IPS-15b (cell line): Measurements from ENCODE around the gene TRPC6.

ENCODE experiments used
- H3K27me3 ChIP-seq: one replicate; pipeline ENCODE4 v1.6.1; 2013; ENCODE audit warnings: low read length; ENCODE audit not compliant: control insufficient read depth, insufficient read depth
- H3K36me3 ChIP-seq: one replicate; pipeline ENCODE4 v1.6.1; 2013; ENCODE audit warnings: low read length; ENCODE audit not compliant: control insufficient read depth, insufficient read depth
- H3K4me1 ChIP-seq: one replicate; pipeline ENCODE4 v1.6.1; 2013; ENCODE audit warnings: mild to moderate bottlenecking, low read length; ENCODE audit not compliant: control insufficient read depth, insufficient read depth
- H3K4me3 ChIP-seq: one replicate; pipeline ENCODE4 v1.5.1; 2013; ENCODE audit warnings: low read depth, low read length
- H3K9ac ChIP-seq: one replicate; pipeline ENCODE4 v1.6.1; 2013; ENCODE audit warnings: low read depth, mild to moderate bottlenecking, low read length
- H3K9me3 ChIP-seq: one replicate; pipeline ENCODE4 v1.6.1; 2013; ENCODE audit warnings: mild to moderate bottlenecking, low read length; ENCODE audit not compliant: control insufficient read depth, insufficient read depth

Gene TRPC6

DNA sequence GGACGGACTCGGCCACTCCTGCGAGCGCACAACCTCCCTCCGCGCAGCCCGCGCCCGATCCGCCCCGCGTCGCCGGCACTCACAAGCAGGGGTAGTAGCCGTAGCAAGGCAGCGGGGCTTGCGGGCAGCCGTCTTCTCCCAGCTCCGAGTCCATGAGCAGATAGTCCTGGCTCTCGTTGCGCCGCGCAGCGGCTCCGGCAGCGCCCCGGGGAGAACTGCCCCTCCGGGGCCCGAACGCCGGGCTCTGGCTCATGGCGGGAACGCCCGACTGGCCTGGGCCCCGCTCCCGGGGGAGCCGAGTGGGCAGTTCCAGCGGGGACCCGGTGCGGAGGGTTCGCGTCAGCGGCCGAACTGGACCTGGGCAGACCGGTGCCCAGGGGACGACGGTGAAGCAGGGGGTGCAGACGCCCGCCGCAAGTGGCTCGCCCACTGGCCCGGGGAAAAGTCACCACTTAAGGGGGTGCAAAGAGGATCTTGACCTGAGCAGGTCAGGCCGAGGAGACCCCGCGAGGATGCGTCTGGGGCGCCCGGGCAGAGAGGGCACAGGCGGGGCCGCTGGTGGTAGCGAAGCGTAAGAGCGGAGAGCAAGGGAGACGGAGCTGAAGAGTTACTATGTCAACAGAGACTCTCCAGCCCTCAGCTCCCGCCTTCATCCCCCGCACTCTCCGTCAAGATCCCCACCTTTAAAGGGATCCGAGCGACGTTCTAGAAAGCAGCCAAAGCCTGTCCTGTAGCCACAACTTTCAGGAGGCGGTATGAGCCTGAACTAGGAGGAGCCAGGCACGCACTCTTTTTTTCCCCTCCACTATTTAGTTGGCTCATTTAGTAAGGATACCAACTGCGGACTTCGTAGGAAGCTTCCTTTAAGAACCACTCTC, at the start of gene TRPC6:
TRPC6 (minus strand) TSS at position 757 of the 878 bp plus-strand sequence; CDS start at position 253, 504 bp downstream.
- peak within 1 kb of the TSS; percentile 85 for H3K4me3 ChIP-seq
- peaks cover 35% of the 10 kb centered on the region for H3K27me3 ChIP-seq
- peaks cover 3% of the 10 kb centered on the region for H3K4me1 ChIP-seq
- no peaks in the 10 kb centered on the region for H3K36me3 ChIP-seq
- H3K9me3 ChIP-seq, result no peaks in the 10 kb centered on the region
- H3K9ac ChIP-seq, result peak within 1 kb of the TSS; percentile 70

DNA sequence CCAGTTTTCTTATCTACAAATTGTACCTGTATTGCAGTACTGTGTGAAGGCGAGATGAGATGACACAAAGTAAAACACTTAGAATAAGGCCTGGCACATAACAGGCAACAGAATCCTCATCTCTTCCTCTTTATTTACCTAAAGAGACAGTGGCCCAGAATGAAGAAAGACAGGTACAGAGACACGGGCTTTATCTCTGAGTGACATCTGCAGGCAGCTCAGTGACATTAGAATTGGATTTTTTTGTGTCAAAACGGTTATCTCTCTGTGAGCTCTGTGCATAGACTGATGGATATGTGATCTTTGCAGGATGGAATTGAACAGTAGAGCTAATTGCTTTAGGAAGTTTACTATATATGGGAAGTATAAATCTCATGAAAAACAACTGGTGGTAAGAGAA, 36.2 kb upstream of the TRPC6 start:
- no peaks in the 10 kb centered on the region for H3K27me3 ChIP-seq
- no peaks in the 10 kb centered on the region for H3K9me3 ChIP-seq
- H3K4me1 ChIP-seq, result no peaks in the 10 kb centered on the region
- no peaks in the 10 kb centered on the region for H3K36me3 ChIP-seq
- no peak overlapping the region for H3K9ac ChIP-seq
- H3K4me3 ChIP-seq, result no peak overlapping the region

DNA sequence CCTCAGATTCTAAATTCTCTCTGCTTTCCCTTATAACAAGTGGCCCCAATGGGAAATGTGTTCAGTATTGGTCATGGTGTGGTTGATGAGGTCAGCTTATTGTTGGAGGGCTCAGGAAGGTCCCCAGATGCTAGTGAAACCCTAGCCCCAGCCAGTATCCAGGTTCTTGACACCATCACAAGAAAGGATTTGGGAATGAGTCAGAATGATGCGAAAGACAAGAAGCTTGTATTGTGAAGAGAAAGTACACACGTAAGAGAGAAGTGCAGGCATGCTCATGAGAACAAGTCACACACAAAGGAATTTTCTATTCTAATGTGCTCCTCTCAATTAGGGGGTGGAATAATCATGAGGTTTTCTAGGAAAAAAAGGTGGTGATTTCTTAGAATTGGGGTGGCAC, 34.9 kb upstream of the TRPC6 start:
- H3K36me3 ChIP-seq, result no peaks in the 10 kb centered on the region
- H3K27me3 ChIP-seq, result no peaks in the 10 kb centered on the region
- no peak overlapping the region for H3K4me3 ChIP-seq
- no peaks in the 10 kb centered on the region for H3K4me1 ChIP-seq
- no peaks in the 10 kb centered on the region for H3K9me3 ChIP-seq
- H3K9ac ChIP-seq, result no peak overlapping the region

DNA sequence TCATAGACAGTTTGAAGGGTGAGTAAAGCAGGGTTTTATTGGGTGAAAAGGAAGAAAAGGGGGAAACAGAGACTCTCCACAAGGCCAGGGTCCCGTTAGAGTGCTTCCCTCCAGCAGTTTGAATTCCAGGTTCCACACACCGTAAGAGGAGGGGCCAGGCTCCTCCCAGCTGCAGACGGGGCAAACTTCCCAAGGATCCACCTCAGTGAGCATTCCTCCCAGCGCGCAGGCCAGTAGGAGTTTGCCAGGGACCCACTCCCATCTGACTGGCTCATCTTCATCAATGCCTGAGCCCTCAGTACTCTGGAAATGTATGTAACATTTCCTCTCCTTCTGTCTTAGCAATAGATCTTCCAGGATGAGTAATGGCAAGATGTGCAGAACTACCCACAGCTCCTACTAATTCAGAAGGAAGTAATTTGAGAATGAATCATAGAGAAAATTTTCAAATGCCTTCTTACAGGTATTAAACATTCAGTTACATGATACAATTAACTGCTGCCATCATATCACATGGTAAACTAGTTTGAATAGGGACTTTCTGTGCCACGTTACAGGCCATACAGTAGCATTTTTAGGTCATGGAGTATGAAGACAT, 34.0 kb upstream of the TRPC6 start:
- Histone ChIP-seq H3K9ac (no peak overlapping the region), H3K4me3 (no peak overlapping the region), H3K4me1 (no peaks in the 10 kb centered on the region), H3K27me3 (no peaks in the 10 kb centered on the region), H3K9me3 (no peaks in the 10 kb centered on the region), H3K36me3 (no peaks in the 10 kb centered on the region)

DNA sequence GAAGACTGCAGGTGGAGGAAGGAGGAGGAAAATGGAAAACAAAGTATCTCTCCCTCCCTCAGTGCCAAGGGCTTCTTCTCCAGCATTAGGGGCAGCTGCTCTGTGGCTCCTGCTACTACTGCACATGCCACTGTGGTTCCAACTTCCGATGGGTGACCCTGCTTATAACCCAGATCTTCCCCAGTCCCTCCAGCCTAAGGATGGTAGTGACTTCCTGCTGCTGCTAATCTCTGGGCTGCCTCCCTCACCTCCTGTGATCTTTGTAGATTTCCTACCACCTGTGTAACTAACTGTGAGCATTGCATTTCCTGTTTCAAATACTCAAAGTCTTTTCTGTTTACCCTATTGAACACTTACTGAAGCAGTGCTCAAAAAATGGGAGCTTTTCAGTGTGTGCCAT, 28.7 kb upstream of the TRPC6 start:
- H3K4me1 ChIP-seq, result no peaks in the 10 kb centered on the region
- no peaks in the 10 kb centered on the region for H3K36me3 ChIP-seq
- H3K9me3 ChIP-seq, result no peaks in the 10 kb centered on the region
- H3K9ac ChIP-seq, result no peak overlapping the region
- no peaks in the 10 kb centered on the region for H3K27me3 ChIP-seq
- H3K4me3 ChIP-seq, result no peak overlapping the region

DNA sequence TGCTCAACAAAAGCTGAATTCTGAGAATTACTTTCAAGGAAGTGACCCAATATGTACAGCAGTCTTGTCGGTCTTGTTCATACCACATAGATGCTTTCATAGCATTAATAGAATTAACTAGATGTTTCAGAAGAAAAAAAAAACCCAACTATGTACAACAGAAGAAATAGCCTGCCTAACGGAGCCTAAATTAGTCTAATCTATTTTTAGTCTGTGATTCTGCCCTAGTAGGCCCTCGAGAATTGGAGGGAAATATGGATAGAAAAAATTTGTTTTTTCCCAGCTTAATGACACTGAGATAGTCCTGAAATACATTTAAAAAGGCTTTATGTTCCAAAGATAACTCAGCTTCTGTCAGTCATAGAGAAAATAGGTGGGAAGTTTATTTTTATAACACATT, 17.1 kb upstream of the TRPC6 start:
- H3K4me1 ChIP-seq, result no peaks in the 10 kb centered on the region
- H3K9ac ChIP-seq, result no peak overlapping the region

DNA sequence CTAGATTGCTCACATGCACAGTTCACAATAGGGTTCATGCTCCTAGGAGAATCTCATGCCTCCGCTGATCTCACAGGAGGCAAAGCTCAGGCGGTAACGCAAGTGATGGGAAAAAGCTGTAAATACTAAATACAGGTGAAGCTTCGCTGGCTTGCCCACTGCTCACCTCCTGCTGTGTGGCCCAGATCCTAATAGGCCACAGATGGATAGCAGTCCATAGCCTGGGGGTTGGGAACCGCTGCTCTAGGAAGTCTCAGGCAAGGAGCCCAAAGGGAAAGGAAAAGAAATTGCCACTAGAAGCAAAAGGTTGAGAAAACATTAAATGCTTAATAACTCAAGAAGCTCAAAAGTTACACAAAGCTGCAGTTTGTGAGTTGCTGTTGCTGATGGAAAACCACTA, 3.2 kb upstream of the TRPC6 start:
- Histone ChIP-seq H3K9ac (no peak overlapping the region), H3K4me3 (no peak overlapping the region), H3K36me3 (no peaks in the 10 kb centered on the region), H3K4me1 (peaks cover 3% of the 10 kb centered on the region), H3K27me3 (peaks cover 21% of the 10 kb centered on the region), H3K9me3 (no peaks in the 10 kb centered on the region)

More for the DNA sequence above, 17.1 kb upstream of the TRPC6 start:
- H3K9me3 ChIP-seq, result no peaks in the 10 kb centered on the region
- H3K27me3 ChIP-seq, result no peaks in the 10 kb centered on the region
- no peak overlapping the region for H3K4me3 ChIP-seq
- H3K36me3 ChIP-seq, result no peaks in the 10 kb centered on the region

DNA sequence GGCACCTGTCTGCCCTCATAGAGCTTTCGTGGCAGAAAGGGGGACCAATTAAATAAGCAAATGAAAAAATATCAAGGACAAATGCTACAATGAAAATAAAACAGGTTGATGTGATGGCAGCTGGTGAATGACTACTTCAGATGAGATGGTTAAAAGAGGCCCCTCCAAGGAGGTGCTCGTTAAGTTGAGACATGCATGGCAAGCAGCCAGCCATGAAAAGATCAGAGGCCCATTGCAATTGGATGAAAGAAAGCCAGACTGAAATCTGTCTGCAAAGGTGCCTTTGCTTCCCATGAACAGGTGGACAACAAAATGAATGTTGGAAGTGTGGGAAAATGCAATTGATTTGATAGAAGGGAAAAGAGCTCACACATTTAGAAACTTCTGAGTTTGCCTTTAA, 848 bp upstream of the TRPC6 start:
- Histone ChIP-seq H3K4me3 (peak overlapping the region; percentile 85), H3K9ac (no peak overlapping the region), H3K9me3 (no peaks in the 10 kb centered on the region), H3K36me3 (no peaks in the 10 kb centered on the region), H3K4me1 (peaks cover 3% of the 10 kb centered on the region), H3K27me3 (peaks cover 35% of the 10 kb centered on the region)

DNA sequence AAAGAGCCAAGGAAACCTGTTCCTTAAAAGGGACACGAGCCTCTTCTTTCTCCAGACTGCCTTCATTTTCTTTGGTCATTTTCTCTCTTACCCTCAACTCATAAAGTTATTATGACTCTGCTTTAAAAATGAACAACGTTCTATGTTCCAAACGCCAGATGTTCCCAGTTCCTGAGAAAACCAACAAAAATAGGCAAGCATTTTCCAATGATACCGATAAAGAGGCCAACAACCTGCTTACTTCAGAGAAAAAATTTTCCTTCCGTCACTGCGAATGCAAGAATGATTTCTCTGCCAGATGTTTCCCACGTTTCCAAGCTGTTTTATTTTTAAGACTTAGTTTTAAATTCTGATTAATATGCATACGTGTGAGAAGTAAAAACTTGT, 315 bp upstream of the TRPC6 start:
- H3K27me3 ChIP-seq, result peaks cover 35% of the 10 kb centered on the region
- H3K9ac ChIP-seq, result peak overlapping the region; percentile 27
- peaks cover 3% of the 10 kb centered on the region for H3K4me1 ChIP-seq
- H3K4me3 ChIP-seq, result peak overlapping the region; percentile 85
- no peaks in the 10 kb centered on the region for H3K36me3 ChIP-seq
- no peaks in the 10 kb centered on the region for H3K9me3 ChIP-seq

DNA sequence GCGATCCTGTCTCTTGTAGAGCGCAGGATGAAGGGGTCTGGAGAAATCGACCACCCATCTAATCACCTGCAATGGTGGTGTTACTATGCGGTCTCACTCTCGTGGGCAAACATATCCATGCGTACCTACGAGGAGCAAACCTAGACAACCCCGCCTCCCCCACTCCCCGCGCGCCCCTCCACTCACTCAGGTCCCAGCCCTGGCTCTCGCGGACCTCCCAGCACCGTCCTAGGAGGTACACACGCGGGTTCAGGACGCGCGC, 887 bp downstream of the TRPC6 start:
- H3K36me3 ChIP-seq, result no peaks in the 10 kb centered on the region
- no peaks in the 10 kb centered on the region for H3K9me3 ChIP-seq
- peak overlapping the region; percentile 70 for H3K9ac ChIP-seq
- peaks cover 3% of the 10 kb centered on the region for H3K4me1 ChIP-seq
- H3K4me3 ChIP-seq, result peak overlapping the region; percentile 85
- peaks cover 35% of the 10 kb centered on the region for H3K27me3 ChIP-seq

DNA sequence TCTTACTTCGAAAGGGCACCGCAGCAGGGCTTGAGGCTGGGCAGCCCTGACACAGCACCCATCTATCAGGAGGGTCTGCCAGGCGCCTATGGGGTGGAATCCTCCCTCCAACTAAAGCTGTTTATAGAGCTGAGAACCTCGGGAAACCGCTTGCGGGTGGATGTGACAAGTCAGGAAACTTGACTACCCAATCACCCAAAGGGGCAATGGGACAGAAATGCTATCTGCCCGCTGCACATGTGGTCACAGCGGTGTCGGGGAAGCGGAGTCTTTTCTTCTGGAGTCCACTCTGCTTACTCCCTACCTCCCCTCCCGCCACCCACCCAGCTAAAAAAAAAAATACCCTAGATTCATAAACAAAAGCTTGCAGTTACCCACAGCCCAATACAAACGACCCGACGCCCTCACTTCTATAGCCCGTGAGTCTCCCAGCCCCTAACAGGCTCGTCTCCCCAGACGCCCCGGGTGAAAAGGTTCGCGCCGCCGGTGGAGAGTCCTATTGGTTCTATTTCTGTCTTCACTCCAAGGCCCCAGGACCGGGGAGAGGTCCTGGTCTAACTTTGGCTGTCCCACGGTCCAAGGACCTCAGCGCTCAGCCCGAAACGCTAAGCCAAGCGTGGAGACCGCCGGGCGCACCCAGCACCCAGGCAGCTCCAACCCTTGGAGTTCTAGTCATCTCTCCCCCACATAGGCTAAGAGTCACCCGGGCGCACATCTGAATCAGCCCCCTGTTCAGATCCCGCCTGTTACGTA, 1.4 kb downstream of the TRPC6 start:
- H3K9ac ChIP-seq, result no peak overlapping the region
- peak overlapping the region; percentile 85 for H3K4me3 ChIP-seq
- H3K4me1 ChIP-seq, result peaks cover 3% of the 10 kb centered on the region
- peaks cover 35% of the 10 kb centered on the region for H3K27me3 ChIP-seq
- no peaks in the 10 kb centered on the region for H3K9me3 ChIP-seq
- no peaks in the 10 kb centered on the region for H3K36me3 ChIP-seq

DNA sequence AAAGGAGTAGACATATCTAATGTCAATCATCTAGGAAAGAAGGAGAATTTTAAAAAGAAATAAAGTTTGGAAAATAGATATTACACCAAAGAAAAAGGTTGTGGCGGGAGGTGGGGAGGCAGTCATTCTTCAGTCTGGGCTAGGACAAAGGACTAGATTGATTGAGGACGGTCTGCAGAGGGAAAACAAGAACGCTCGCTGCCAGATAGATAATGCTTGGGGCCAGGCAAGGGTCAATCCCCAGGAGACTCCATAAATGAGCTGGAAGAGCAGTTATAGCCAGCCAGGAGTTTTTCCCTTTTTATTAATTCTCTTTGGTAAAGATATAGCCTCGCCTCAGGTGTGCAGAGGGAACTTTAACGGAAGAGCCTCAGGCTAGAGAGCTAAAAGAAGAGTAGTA, 6.3 kb downstream of the TRPC6 start:
- H3K4me3 ChIP-seq, result no peak overlapping the region
- H3K9me3 ChIP-seq, result no peaks in the 10 kb centered on the region
- H3K4me1 ChIP-seq, result peaks cover 4% of the 10 kb centered on the region
- H3K9ac ChIP-seq, result no peak overlapping the region
- peaks cover 19% of the 10 kb centered on the region for H3K27me3 ChIP-seq
- no peaks in the 10 kb centered on the region for H3K36me3 ChIP-seq
